Trophoblast cell (in vitro differentiated cells and primary cell): ENCODE measurements around the gene DOCK2.

Source experiments
- DNase-seq, 2 donors: peaks; one replicate each; pipeline ENCODE4 v3.0.0-alpha.2; 2016
- H2AFZ ChIP-seq: 2 replicates; pipeline ENCODE4 v1.6.1; 2013; ENCODE audit warnings: low read length, moderate library complexity, mild to moderate bottlenecking; ENCODE audit not compliant: insufficient read depth, poor library complexity
- H2AK5ac ChIP-seq: 2 replicates; pipeline ENCODE4 v1.6.1; 2013; ENCODE audit warnings: mild to moderate bottlenecking, low read length
- H2BK120ac ChIP-seq: 2 replicates; pipeline ENCODE4 v1.6.1; 2013; ENCODE audit warnings: low read length, mild to moderate bottlenecking, moderate library complexity; ENCODE audit not compliant: insufficient read depth, poor library complexity
- H2BK12ac ChIP-seq: 2 replicates; pipeline ENCODE4 v1.6.1; 2013; ENCODE audit warnings: mild to moderate bottlenecking, low read length, moderate library complexity
- H2BK5ac ChIP-seq: 2 replicates; pipeline ENCODE4 v1.6.1; 2013; ENCODE audit warnings: low read length, low read depth, moderate library complexity, mild to moderate bottlenecking; ENCODE audit not compliant: poor library complexity
- H3K14ac ChIP-seq: 2 replicates; pipeline ENCODE4 v1.6.1; 2013; ENCODE audit warnings: mild to moderate bottlenecking, low read length
- H3K18ac ChIP-seq: 2 replicates; pipeline ENCODE4 v1.6.1; 2013; ENCODE audit warnings: mild to moderate bottlenecking, low read length
- H3K23ac ChIP-seq: 2 replicates; pipeline ENCODE4 v1.6.1; 2013; ENCODE audit warnings: low read length
- H3K27ac ChIP-seq: 2 replicates; pipeline ENCODE4 v1.5.1; 2013; ENCODE audit warnings: low read depth, mild to moderate bottlenecking, inconsistent platforms, low read length, moderate library complexity
- H3K27me3 ChIP-seq: 2 replicates; pipeline ENCODE4 v1.6.1; 2013; ENCODE audit warnings: inconsistent platforms, mild to moderate bottlenecking, low read length, moderate library complexity; ENCODE audit not compliant: insufficient read depth
- H3K36me3 ChIP-seq, 2 experiments: 1 replicate in 1 of 2; 2 replicates in 1 of 2; pipeline ENCODE4 v1.6.1; 2013; ENCODE audit warnings: low read length in 2 of 2, mild to moderate bottlenecking in 2 of 2, moderate library complexity in 1 of 2; ENCODE audit not compliant: insufficient read depth in 2 of 2, control insufficient read depth in 1 of 2
- H3K4ac ChIP-seq: 2 replicates; pipeline ENCODE4 v1.6.1; 2013; ENCODE audit warnings: low read depth, mild to moderate bottlenecking, low read length, moderate library complexity
- H3K4me1 ChIP-seq, 2 experiments: 1 replicate in 1 of 2; 2 replicates in 1 of 2; pipeline ENCODE4 v1.6.1; 2013; ENCODE audit warnings: low read length in 2 of 2, mild to moderate bottlenecking in 2 of 2, moderate library complexity in 1 of 2; ENCODE audit not compliant: insufficient read depth in 2 of 2, control insufficient read depth in 1 of 2
- H3K4me2 ChIP-seq: 2 replicates; pipeline ENCODE4 v1.6.1; 2013; ENCODE audit warnings: inconsistent platforms, mild to moderate bottlenecking, low read length, moderate library complexity
- H3K4me3 ChIP-seq: 2 replicates; pipeline ENCODE4 v1.5.1; 2013; ENCODE audit warnings: mild to moderate bottlenecking, low read depth, low read length, inconsistent platforms
- H3K79me1 ChIP-seq: one replicate; pipeline ENCODE4 v1.6.1; 2013; ENCODE audit warnings: low read length
- H3K79me2 ChIP-seq: 2 replicates; pipeline ENCODE4 v1.6.1; 2013; ENCODE audit warnings: low read length, mild to moderate bottlenecking; ENCODE audit not compliant: control insufficient read depth, insufficient read depth, poor library complexity
- H3K9ac ChIP-seq: 2 replicates; pipeline ENCODE4 v1.6.1; 2013; ENCODE audit warnings: mild to moderate bottlenecking, low read length
- H3K9me3 ChIP-seq: 2 replicates; pipeline ENCODE4 v1.6.1; 2013; ENCODE audit warnings: low read depth, mild to moderate bottlenecking, control low read depth, inconsistent platforms, low read length; ENCODE audit not compliant: insufficient read depth
- H4K12ac ChIP-seq: 2 replicates; pipeline ENCODE4 v1.6.1; 2013; ENCODE audit warnings: low read depth, mild to moderate bottlenecking, low read length, moderate library complexity
- H4K8ac ChIP-seq: 2 replicates; pipeline ENCODE4 v1.6.1; 2013; ENCODE audit warnings: low read depth, mild to moderate bottlenecking, low read length, moderate library complexity
- H4K91ac ChIP-seq: one replicate; pipeline ENCODE4 v1.6.1; 2013; ENCODE audit warnings: low read depth, mild to moderate bottlenecking, low read length, moderate library complexity
- WGBS: extraction: QIAGEN DNeasy Blood & Tissue Kit; methylation state at CpG from one replicate; pipeline ENCODE4 v1.1.7; 2013; ENCODE audit warnings: missing lambda C conversion rate; ENCODE audit not compliant: insufficient read length, insufficient coverage; ENCODE audit errors: extremely low coverage; 5-methylcytosine and 5-hydroxymethylcytosine counted together

The DOCK2 gene

GRCh38 chr5:170108266-170108785 lies 471.3 kb downstream of the DOCK2 start:
- H4K12ac ChIP-seq = no peak overlapping the region
- no peak overlapping the region for H2AFZ ChIP-seq
- H3K14ac ChIP-seq = no peak overlapping the region
- no peaks in the 10 kb centered on the region for H3K27me3 ChIP-seq
- H3K4me2 ChIP-seq = no peak overlapping the region
- no CpG with 5 or more reads among the region's 12 CpGs for WGBS
- no peak overlapping the region for H2AK5ac ChIP-seq
- no peak overlapping the region for H2BK5ac ChIP-seq
- H3K9me3 ChIP-seq = peaks cover 2% of the 10 kb centered on the region
- H3K18ac ChIP-seq = no peak overlapping the region
- no peak overlapping the region for H3K27ac ChIP-seq
- peaks cover 2% of the 10 kb centered on the region for H3K79me1 ChIP-seq
- H3K4me3 ChIP-seq = no peak overlapping the region
- peaks cover 10 to 17% of the 10 kb centered on the region in 2 experiments for H3K4me1 ChIP-seq
- H4K8ac ChIP-seq = no peak overlapping the region
- no peaks in the 10 kb centered on the region for H3K79me2 ChIP-seq
- no peaks in the 10 kb centered on the region for H3K36me3 ChIP-seq
- H2BK12ac ChIP-seq = no peak overlapping the region
- DNase-seq = no peak
- no peak overlapping the region for H2BK120ac ChIP-seq
- no peak overlapping the region for H3K23ac ChIP-seq
- no peak overlapping the region for H3K4ac ChIP-seq
- H3K9ac ChIP-seq = no peak overlapping the region
- H4K91ac ChIP-seq = no peak overlapping the region

GRCh38 chr5:170109059-170110031 lies 472.3 kb downstream of the DOCK2 start:
- H2BK120ac ChIP-seq = no peak overlapping the region
- no peak overlapping the region for H3K4me2 ChIP-seq
- no peak overlapping the region for H3K14ac ChIP-seq
- peak overlapping the region; percentile 15 for H3K9ac ChIP-seq
- H3K79me2 ChIP-seq = no peaks in the 10 kb centered on the region
- H3K18ac ChIP-seq = no peak overlapping the region
- H3K4ac ChIP-seq = no peak overlapping the region
- peaks cover 2% of the 10 kb centered on the region for H3K9me3 ChIP-seq
- H2BK12ac ChIP-seq = no peak overlapping the region
- no peak overlapping the region for H2BK5ac ChIP-seq
- H4K91ac ChIP-seq = no peak overlapping the region
- peaks cover 2% of the 10 kb centered on the region for H3K79me1 ChIP-seq
- WGBS = no CpG with 5 or more reads among the region's 7 CpGs
- no peaks in the 10 kb centered on the region for H3K36me3 ChIP-seq
- no peak overlapping the region for H3K23ac ChIP-seq
- H3K27ac ChIP-seq = no peak overlapping the region
- H2AFZ ChIP-seq = no peak overlapping the region
- H3K27me3 ChIP-seq = no peaks in the 10 kb centered on the region
- no peak for DNase-seq
- peaks cover 10 to 17% of the 10 kb centered on the region in 2 experiments for H3K4me1 ChIP-seq
- H3K4me3 ChIP-seq = no peak overlapping the region
- H4K12ac ChIP-seq = no peak overlapping the region
- no peak overlapping the region for H2AK5ac ChIP-seq
- no peak overlapping the region for H4K8ac ChIP-seq

- H3K23ac ChIP-seq = no peak overlapping the region
- no peaks in the 10 kb centered on the region for H3K27me3 ChIP-seq
- no peak overlapping the region for H3K4me2 ChIP-seq
- no peak overlapping the region for H3K4me3 ChIP-seq
- no peaks in the 10 kb centered on the region for H3K36me3 ChIP-seq
- no peak overlapping the region for H3K9ac ChIP-seq
- no peak overlapping the region for H3K14ac ChIP-seq
- no peak overlapping the region for H4K12ac ChIP-seq
- no peak overlapping the region for H3K4ac ChIP-seq
- DNase-seq = peak in 1 of 2 donors; percentile 15
- no peak overlapping the region for H3K18ac ChIP-seq
- H4K91ac ChIP-seq = no peak overlapping the region
- H3K9me3 ChIP-seq = no peaks in the 10 kb centered on the region
- H2BK5ac ChIP-seq = no peak overlapping the region
- no peaks in the 10 kb centered on the region for H3K79me2 ChIP-seq
- no peak overlapping the region for H2BK12ac ChIP-seq
- H3K27ac ChIP-seq = no peak overlapping the region
- H2BK120ac ChIP-seq = no peak overlapping the region
- H2AFZ ChIP-seq = no peak overlapping the region
- H4K8ac ChIP-seq = no peak overlapping the region
- no peak overlapping the region for H2AK5ac ChIP-seq
- H3K4me1 ChIP-seq = peaks cover 10 to 17% of the 10 kb centered on the region in 2 experiments
- no CpG with 5 or more reads among the region's 3 CpGs for WGBS
- H3K79me1 ChIP-seq = peaks cover 2% of the 10 kb centered on the region
Measured at GRCh38 chr5:170110403-170111087, 473.5 kb downstream of the DOCK2 start.

- Histone ChIP-seq H4K12ac (no peak overlapping the region), H4K91ac (peak overlapping the region; percentile 65), H2BK12ac (peak overlapping the region; percentile 6), H3K36me3 (no peaks in the 10 kb centered on the region), H3K23ac (no peak overlapping the region), H3K18ac (no peak overlapping the region), H2BK120ac (no peak overlapping the region), H4K8ac (no peak overlapping the region), H3K4me3 (no peak overlapping the region), H3K4ac (no peak overlapping the region), H3K79me1 (peaks cover 2% of the 10 kb centered on the region), H3K9me3 (no peaks in the 10 kb centered on the region), H3K79me2 (no peaks in the 10 kb centered on the region), H2BK5ac (peak overlapping the region; percentile 46), H2AK5ac (no peak overlapping the region), H3K14ac (peak overlapping the region; percentile 15), H3K27ac (peak overlapping the region; percentile 54), H3K27me3 (no peaks in the 10 kb centered on the region), H3K4me2 (no peak overlapping the region), H3K4me1 (peaks cover 10 to 17% of the 10 kb centered on the region in 2 experiments), H3K9ac (no peak overlapping the region), H2AFZ (no peak overlapping the region)
- DNase-seq = no peak
- no CpG with 5 or more reads among the region's 8 CpGs for WGBS
Measured at GRCh38 chr5:170111088-170111785, 474.2 kb downstream of the DOCK2 start.
